NCI-H2196 treated with DMSO at 0.1 percent for 48 hours (cell line): ENCODE results near the gene ATP6V0D1.
A peak's percentile ranks its signal among the peaks of the same experiment; 100 is the strongest.

ENCODE experiments used
- DNase-seq: peaks from one replicate; lab custom pipeline; 2025; ENCODE audit not compliant: unreplicated experiment; lab: John Stamatoyannopoulos, UW

ATP6V0D1 gene

DNA sequence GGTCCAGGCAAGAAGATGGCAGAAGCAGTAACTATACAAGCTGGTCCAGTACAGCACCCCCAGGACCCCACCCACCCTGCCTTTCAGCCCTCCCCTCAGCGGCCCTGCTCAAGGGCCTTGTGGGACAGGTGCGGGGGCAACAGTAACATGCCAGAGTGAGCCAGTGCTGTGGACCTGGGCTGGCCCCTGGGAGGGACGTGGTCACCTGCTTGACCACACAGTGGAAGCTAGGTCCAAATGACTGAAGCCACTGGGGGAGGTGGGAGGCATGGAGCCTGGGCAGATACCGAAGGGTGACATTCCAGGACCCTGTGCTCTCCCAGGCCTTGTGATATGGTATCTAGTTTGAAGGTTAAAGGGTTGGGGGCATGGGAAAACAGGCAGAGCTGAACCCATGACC is 17.3 kb downstream of the ATP6V0D1 start:
- DNase-seq = no peak

DNA sequence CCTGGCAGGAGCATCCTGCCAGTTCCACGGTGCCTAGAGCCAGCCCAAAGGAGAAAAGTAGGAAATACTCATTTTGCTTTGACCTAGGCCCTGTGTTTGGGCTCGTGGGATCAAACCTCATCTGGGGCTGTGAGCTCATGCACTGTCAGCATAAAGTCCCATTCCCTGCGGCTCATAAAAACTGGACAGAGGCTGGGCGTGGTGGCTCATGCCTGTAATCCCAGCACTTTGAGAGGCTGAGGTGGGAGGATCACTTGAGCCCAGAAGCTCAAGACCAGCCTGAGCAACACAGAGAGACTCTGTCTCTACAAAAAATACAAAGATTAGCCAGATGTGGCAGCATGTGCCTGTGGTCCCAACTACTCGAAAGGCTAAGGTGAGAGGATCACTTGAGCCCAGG is 17.9 kb downstream of the ATP6V0D1 start:
- DNase-seq = no peak

DNA sequence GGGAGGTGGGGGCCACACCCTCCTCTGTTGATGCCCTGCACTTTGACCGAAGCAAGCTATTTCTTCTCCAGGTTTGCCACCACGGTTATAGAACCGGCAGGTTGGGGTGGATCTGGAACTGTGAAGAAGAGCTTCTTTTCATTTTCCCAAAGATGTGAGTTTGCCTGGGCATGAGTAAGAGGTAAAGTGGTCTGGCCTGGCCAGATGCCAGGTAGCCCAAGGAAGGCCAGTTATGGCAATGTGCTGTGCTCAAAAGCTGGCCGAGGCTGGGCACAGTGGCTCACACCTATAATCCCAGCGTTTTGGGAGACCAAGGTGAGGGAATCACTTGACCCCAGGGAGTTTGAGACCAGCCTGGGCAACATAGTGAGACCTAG is 18.7 kb downstream of the ATP6V0D1 start:
- DNase-seq = no peak

DNA sequence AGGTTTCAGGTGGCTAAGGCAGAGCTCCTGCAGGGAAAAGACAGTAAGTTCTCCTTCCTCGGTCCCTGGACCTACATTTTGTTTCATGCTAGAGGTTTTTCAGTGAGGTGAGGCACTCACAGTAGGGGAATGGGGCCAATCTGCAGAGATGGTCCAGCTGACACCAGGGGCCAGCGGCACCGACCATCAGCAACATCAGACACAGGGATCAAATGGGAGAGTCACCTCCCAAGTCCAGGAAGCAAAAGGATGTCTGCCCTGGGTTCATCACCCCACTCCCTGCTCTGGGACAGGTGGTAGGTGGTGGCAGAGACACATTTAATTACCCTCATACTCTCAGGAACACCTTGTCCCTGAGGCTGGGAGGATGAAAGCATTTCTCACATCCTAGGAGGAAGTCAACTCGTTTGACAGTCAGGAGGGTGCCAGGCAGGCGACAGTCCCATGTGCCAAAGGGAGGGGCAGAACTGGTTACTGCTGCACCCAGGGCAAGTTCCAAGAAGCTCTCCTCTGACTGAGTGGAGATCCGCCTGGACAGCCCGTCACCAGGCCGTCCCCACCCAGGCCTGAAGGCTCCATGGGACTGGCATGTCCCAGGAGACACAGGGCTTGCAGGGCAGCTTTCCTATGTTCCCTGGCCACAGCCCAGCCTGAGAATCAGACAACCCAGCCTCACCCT is 19.2 kb downstream of the ATP6V0D1 start:
- no peak for DNase-seq

DNA sequence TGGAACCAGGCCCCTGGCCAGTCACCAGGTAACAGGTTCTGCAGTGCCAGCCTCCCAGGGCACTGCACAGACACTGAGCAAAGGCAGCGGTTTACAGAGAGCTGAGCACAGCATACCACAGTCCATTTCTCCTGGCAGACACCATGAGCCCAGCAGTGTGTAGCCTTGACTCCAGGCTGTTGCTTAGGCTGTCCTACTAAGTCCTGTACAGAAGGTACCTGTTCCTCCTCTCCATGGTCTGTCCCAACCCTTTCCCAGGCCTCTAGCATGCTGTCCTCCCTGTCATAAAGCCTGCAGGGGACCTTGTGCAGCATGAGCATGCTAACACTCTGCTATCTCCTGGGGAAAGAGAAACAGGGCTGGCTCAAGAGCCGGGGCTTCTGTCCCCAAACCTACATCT is 20.0 kb downstream of the ATP6V0D1 start:
- DNase-seq = no peak

DNA sequence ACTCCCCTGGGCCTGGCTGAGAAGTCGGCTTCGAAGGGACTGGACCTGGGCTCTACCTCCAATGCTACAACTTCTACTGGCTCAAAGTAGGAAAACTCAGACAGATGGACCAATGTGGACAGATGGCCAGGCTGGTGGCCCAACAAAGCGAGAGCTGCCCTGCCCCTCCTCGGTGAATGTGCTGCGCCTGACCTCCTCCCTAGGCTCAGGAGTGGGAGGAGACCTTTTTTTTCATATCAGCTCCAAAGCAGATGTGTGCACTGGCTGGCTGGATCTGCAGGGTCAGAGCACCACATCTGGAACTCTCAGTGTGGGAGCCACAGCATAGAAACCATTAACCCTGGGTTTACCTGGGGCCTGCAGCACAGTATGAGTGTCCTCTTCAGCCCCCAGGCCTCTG is 20.8 kb downstream of the ATP6V0D1 start:
- no peak for DNase-seq

DNA sequence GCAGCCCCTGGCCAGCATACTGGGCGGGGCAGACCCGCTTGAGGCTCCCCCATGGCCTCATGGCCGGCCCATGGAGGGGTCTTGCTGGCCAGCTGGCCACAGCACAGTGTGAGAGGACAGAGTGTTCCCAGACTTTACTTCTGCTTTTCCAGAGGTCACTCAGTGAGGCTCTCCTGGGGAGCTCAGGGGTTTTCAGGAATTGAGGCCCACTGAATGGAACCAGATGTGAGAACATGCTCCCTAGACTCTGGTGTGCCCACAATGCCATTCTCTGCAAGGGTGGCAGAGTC is 21.2 kb downstream of the ATP6V0D1 start:
- no peak for DNase-seq

DNA sequence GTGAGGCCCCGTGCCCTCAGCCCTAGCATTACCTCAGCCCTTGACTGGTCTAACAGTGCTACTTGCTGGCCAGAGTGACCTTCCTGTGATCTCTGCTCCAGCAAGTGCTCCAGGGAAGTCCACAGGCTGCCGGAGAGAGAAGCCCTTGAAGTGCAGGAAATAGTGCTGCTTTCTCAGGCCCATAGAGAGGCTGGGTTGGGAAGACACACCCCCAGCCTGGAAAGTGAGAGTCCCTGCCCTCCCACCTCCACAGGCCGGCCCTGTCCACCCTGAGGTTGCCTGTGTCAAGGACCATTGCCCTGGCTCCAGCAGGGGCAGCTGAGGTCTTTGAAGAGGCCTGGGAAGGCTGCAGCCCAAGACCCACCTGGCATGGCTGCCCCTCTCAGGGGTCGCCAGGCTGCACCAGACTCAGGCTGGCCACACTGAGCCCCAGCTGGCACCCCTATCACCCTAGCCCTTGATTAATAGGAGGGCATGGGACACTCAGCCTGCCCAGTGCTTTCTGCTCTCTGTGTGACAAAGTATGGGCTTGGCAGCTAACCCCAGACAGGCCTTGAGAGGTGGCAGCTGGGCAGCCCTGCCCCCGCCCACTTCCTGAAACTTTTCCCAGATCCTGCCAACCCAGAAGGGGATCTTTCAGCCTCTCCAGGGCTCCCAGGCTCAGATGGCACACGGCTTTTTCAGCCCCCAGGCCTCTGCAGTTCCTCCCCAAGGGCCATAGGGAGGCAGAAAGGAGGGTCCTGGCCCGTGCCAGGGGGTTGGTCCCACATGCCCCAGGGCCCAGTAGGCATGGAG is 21.7 kb downstream of the ATP6V0D1 start:
- DNase-seq = peak; percentile 25

DNA sequence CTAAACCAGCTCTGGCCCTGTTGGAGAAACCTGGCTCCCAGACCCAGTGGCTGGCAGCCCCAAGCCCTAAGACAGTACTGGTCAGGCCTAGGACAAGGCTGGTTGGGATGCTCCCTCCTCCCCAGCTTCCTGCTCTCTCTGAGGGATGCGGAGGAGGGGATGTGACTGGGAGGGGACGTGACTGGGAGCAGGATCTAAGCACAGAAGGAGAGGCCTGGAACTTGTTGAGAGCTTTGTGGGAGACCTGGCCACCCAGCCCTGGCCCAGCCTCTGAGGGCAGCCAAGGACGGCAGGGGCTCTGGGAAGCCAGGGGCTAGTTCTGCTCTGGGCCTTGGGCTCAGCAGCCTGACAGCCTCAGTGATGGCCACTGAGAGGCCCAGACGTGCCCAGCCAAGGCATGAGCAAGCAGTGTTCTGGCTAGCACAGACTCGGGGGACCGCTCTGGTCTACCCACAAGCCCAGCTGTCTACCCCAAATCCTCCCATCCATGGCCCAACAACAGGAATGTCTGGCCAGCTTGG is 22.8 kb downstream of the ATP6V0D1 start:
- DNase-seq = no peak

DNA sequence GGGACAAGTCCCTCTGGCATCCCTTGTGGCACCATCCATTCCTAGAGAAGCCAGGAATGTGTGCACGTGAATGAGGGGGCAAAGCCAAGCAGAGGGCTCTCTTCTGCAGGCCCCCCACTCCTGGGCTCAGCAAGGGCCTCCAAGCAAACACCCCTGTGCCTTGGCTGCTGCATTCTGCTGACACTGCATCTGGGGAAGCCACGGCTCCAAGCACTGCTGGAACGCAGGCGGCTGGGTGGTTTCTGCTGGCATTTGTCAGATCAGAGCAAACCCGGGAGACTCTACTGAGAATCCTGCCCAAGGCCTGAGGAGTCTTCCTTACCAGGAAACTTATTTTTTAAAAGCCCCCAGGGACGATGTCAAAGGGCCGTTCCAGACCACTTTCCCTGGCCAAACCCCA is 23.3 kb downstream of the ATP6V0D1 start:
- DNase-seq = no peak

DNA sequence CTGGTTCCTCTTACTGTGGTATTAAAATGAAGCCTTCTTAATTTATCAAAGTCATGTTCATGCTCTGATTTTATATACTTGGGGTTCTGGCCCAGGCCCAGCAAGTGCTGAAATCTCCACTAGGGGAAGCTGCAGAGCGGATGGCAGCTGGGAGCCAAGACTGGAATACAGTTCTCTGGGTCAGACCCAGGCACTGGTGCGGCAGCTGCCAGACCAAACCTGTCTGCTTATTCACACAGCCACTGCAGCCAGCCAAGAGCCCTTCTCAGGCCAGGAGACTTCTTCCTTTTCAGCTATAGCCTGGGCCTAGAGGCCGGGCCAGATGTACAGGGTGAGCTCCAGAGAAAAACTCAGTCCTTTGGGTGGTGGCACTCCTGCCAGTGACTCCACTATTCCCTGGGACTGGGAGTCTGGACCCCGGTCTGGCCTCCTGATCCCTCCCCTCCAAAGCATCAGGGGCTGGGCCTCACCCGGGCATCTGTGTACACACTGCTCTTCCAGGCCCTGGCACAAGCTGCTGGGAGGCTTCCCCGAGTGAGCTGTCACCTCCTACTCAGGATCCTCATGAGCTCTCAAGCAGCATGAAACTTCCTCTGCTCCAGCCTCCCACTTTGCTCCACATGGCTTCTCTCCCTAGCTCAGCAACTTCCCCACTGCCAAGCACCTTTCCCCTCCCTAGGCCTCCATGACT is 24.4 kb downstream of the ATP6V0D1 start:
- peak; percentile 25 for DNase-seq

DNA sequence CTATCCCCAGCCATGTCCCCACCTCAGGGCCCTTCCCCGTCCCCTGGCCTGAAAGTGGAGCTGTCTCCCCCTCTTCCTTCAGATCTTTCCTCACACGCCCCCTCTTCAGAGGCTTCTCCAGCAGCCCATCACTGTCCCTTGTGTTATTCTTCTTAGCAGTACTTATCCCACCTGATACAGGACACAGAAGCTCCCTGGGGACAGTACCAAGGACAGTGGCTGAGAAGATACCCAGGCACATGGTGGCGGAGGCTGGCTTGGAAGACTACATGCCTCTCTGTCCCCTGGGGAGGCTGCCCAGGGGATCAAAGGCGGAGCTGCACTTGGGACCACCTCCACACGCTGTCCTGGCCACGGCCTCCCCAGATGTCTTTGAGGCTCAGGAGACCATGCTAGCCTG is 26.1 kb downstream of the ATP6V0D1 start:
- no peak for DNase-seq

DNA sequence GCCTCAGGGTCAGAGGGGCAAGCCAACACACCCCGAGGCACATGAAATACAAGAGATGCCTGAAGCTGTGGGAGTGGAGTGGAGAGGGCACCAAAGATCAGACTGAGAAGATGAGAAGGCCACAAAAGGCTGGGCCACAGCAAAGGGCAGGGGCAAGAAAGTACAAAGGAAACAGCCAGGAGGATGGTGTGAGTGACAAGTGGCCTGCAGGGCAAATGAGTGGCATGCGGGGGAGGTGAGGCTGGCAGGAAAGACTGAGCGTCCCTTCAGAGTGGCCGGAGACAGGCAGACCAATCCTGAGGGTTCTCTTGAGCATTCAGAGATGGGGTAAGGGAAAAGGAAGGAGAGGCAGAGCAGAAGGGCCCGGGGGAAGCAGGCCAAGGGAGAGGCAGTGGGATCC is 26.9 kb downstream of the ATP6V0D1 start:
- no peak for DNase-seq

DNA sequence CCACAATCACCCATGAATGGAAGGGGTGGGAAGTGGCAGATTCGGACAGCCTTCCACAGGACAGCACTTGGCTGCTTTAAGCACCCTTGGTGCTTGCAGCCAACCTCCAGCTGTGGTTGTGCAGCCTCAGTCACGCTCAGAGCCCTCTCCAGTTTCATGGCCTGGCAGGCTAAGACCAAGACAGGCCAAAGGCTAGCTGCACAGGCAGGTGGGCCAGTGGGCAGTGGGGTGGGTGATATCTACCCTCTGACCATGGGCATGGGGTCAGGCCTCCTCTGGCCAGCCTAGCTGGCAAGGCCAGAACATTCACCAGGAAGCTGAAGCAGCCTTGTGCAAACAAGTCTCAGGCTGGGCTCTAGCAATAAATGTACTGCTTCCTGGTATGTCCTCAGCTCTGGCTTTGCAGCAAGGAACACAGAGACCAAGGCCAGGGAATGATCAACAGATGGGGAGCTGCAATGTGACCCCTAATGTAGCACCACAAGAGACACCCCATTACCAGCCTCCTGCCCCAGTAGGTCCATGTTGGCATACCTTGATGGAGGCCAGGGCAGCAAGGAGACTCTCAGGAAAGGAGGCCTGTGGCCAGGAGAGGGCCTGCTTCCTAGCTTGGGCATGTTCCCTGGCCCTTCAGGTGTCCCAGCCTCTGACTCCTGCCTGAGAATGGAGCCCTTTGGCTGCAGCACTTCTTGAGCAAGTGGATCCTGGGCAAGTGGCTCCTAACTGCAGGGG is 29.1 kb downstream of the ATP6V0D1 start:
- DNase-seq = peak; percentile 53

DNA sequence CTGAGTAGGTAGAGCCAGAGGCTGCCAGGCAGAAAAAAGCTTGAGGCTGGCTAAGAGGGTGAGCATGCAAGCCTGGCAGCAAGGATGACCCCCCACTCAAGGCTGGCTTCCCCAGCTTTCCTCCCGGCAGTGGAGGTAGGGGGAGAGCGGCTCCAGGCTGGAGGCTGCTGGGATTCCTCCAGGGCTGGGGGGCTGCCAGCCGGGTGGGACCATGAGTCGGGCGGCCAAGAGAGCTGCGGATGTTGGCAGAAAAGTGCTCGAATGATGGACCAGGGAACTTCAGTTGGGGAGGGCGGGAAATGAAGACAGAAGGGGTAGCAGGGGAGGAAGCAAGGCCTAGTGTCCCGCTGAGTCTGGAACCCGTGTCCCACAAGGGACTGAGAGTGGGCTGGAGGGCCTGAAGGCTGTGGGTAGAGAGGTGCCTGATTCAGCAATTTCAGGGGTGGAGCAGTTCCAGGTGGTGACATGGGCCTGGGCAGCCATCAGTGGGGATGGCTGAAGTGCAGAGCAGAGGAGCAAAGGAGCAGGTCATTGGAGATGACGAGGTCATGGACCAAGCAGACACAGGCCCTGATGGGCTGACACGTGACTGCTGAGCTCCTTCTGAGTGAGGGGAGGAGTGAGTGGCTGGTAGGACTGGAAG is 29.8 kb downstream of the ATP6V0D1 start:
- DNase-seq = no peak

DNA sequence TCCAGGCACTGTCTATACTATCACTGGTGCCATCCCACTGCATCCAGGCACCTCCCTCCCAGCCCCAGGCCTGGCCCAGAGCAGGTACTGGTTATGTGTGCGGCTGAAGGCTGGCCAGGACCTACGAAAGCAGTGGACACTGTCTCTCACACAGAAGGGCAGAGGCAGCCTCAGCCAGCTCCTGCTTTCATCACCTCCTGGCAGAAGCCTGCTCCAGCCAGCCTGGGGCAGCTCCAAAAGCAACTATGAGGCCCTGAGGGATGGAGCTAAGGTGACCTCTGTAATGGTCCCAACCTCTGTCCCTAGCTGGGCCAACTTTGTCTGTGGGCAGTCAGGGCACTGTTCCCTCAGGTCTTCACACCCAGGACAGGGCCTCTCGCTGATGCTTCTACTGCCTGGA is 31.2 kb downstream of the ATP6V0D1 start:
- DNase-seq = no peak

DNA sequence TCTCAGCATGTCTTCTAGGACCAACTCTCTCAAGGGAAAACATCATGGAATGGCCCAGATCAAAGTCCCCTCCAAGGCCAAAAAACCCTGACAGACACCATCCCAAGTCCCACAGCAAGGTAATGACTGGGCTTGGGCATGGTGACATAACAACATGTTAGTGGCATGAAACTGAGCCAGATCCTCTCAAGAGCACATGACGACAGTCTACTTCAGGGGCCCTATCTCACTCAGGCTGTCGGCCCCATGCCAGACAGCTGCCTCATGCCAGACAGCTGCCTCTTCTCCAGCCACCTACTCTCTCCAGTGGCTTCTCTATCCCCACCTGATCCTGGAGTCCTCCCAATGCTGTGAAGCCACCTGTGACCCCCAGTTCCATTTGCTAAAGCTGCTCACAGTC is 31.6 kb downstream of the ATP6V0D1 start:
- no peak for DNase-seq

DNA sequence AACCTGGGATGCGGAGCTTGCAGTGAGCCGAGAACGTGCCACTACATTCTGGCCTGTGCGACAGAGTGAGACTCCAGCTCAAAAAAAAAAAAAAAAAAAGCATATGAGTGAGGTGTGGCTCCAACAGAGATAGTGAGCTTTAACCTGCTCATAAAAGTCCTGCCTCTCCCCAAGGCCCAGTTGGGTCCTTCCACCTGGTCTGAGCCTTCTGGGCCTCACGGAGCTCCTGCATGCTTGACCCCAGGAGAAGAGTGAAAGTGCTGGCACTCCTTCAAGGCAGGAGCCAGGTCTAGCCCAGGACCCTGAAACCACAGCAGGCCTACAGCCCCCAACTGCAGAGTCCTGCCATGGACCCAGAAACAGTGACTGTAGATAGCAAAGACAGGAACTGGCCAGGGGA is 32.4 kb downstream of the ATP6V0D1 start:
- no peak for DNase-seq

DNA sequence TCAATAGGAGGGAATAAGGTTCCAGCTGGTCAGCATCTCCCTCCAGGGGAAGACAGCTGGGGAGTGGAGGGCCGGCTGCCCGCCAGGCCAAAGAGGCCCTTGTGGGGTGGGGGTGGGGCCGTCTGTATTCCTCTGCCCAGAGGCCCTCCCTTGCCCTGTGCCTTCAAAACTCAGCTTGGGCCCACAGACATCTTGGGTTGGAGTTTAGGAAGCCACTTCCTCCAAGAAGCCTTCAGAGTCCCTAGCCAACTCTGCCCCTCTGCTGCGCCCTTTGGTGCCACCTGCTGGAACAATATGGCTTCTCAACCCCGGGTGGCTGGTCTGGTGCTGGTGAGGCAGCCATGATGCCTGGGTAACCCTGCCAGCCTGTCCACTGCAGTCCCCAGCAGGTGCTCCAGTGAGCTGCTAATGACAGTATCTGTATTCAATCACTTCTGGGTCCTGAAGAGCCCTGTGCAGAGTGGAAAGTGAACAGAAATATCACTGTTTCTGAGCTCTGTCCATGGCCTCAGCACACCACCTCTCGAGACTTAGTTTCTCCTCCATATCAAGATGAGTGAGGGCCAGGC is 33.4 kb downstream of the ATP6V0D1 start:
- DNase-seq = no peak

DNA sequence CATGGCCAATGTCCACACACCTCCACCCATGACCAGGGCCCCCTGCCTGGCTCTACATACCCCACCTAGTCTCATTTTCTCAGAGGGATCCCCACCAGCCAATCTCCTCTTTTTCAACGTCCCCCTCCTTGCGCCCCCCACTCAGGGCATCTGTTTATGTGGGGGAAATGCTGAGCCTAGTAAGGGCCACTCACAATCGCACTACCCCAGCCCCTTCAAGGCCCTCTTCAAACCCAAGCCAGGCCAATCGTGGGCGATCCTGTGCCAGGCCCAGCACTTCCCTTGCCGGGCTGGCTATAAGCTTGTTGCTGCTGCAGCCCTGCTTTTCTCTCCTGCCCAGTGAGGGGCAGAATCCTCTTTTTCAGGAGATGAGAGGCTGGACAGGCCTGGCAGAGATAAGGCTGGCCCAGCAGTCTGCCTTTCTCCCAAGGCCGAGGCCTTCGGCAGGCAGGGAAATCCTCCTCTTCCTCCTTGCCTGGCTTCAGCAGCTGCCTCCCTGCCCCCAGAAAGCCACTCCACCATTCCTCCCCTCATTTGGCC is 33.9 kb downstream of the ATP6V0D1 start:
- no peak for DNase-seq
